SK-N-SH (cell line): ENCODE results near the gene ZBTB17.

Source experiments
- CTCF ChIP-seq: fragments of 200-600 bp; sonication (generic); IDR thresholded peaks from 2 replicates; pipeline ENCODE4 v1.6.1; 2017; ENCODE audit warnings: antibody characterized with exemption, mild to moderate bottlenecking, moderate library complexity
- EP300 ChIP-seq, 2 experiments: IDR thresholded peaks; 2 replicates each; pipeline versions ENCODE4 v1.4.0 to v1.6.1; 2012; ENCODE audit warnings: borderline replicate concordance in 1 of 2, low read depth in 1 of 2, low read length in 1 of 2
- EZH2phosphoT487 ChIP-seq: fragments of 200-600 bp; sonication (generic); IDR thresholded peaks from 2 replicates; pipeline ENCODE4 v1.6.1; 2017; ENCODE audit warnings: low read depth, mixed run types, mild to moderate bottlenecking, antibody characterized with exemption, moderate library complexity, borderline replicate concordance
- JUND ChIP-seq: IDR thresholded peaks from 2 replicates; pipeline ENCODE4 v1.4.0; 2012
- MXI1 ChIP-seq: IDR thresholded peaks from 2 replicates; pipeline ENCODE4 v1.6.1; 2012; ENCODE audit warnings: mild to moderate bottlenecking, low read depth, low read length, improper control_type of control experiment
- NFIC ChIP-seq: IDR thresholded peaks from 2 replicates; pipeline ENCODE4 v1.4.0; 2012; ENCODE audit warnings: borderline replicate concordance
- RAD21 ChIP-seq: IDR thresholded peaks from 2 replicates; pipeline ENCODE4 v1.6.1; 2012; ENCODE audit warnings: mild to moderate bottlenecking, low read length
- RXRA ChIP-seq: IDR thresholded peaks from 2 replicates; pipeline ENCODE4 v1.4.0; 2012; ENCODE audit warnings: low read depth, mild to moderate bottlenecking, borderline replicate concordance
- SIN3A ChIP-seq: IDR thresholded peaks from 2 replicates; pipeline ENCODE4 v1.6.1; 2012; ENCODE audit warnings: low read depth, mild to moderate bottlenecking, low read length, moderate library complexity, borderline replicate concordance
- TAF1 ChIP-seq: IDR thresholded peaks from 2 replicates; pipeline ENCODE4 v1.6.1; 2012; ENCODE audit warnings: low read depth, mild to moderate bottlenecking, low read length, moderate library complexity, borderline replicate concordance
- TCF12 ChIP-seq: IDR thresholded peaks from 2 replicates; pipeline ENCODE4 v1.4.0; 2012
- TEAD4 ChIP-seq: IDR thresholded peaks from 2 replicates; pipeline ENCODE4 v1.4.0; 2012; ENCODE audit warnings: mild to moderate bottlenecking, borderline replicate concordance; ENCODE audit not compliant: insufficient read depth
- YY1 ChIP-seq: IDR thresholded peaks from 2 replicates; pipeline ENCODE4 v1.4.0; 2012; ENCODE audit warnings: low read depth, mild to moderate bottlenecking
- TF ChIP-seq, protein P1 (sequence below): IDR thresholded peaks from 2 replicates; pipeline ENCODE4 v1.4.0; 2012; ENCODE audit warnings: low read depth

DNA sequence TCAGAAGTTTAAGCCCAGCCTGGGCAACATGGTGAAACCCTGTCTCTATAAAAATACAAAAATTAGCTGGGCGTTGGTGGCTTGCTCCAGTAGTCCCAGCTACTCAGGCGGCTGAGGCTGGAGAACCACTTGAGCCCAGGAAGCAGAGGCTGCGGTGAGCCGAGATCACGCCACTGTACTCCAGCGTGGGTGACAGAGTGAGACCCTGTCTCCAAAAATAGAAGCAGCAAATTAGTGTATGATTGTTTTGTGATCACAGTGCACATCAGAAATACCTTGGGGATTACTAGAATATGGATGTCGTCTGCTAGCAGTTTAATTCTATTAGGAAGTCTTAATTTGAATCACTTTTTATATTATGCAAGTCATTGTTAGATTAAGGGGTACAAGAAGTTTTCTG is 59.0 kb downstream of the ZBTB17 start:
- TF ChIP-seq RAD21 (no peak), NFIC (no peak), JUND (no peak), TEAD4 (no peak), TCF12 (no peak), CTCF (no peak), YY1 (no peak), EZH2phosphoT487 (no peak), SIN3A (no peak), TAF1 (no peak), MXI1 (no peak), RXRA (no peak), EP300 (IDR thresholded peaks at IDR 0.05; ENCODE audit: borderline replicate concordance in 1 of 2, low read depth in 1 of 2, low read length in 1 of 2) (no peak)
- TF ChIP-seq, protein P1, sequence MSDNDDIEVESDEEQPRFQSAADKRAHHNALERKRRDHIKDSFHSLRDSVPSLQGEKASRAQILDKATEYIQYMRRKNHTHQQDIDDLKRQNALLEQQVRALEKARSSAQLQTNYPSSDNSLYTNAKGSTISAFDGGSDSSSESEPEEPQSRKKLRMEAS = no peak
